ENCODE measurements around the gene EDRF1.

DNA sequence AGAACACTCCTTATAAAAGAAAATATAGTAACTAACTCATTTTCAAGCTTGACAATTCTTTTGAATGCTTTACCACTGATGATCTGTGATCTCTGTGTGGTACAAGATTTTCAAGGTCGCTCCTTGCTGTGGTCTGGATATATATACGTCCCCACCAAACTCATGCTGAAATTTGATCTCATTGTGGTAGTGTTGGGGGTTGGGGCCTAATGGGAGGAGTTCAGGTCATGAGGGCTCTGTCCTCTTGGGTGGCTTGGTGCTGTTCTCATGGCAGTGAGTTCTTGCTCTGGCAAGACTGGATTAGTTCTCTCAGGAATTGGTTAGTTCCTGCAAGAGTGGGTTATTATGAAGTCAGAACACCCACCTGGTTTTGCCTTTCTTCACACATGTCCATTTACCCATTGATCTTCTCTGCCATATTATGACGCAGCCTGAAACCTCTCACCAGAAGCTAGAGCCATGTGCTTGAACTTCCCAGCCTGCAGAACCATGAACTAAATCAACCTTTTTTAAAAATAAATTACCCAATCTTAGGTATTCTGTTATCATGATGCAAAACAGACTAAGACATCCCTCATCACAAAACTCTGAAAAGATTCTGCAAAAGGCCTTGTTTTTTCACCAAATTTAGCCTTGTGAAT lies 8.3 kb upstream of the EDRF1 start:
- TF ChIP-seq, protein P1, sequence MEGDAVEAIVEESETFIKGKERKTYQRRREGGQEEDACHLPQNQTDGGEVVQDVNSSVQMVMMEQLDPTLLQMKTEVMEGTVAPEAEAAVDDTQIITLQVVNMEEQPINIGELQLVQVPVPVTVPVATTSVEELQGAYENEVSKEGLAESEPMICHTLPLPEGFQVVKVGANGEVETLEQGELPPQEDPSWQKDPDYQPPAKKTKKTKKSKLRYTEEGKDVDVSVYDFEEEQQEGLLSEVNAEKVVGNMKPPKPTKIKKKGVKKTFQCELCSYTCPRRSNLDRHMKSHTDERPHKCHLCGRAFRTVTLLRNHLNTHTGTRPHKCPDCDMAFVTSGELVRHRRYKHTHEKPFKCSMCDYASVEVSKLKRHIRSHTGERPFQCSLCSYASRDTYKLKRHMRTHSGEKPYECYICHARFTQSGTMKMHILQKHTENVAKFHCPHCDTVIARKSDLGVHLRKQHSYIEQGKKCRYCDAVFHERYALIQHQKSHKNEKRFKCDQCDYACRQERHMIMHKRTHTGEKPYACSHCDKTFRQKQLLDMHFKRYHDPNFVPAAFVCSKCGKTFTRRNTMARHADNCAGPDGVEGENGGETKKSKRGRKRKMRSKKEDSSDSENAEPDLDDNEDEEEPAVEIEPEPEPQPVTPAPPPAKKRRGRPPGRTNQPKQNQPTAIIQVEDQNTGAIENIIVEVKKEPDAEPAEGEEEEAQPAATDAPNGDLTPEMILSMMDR (IDR thresholded peaks at IDR 0.05), result no peak
- no peak for TF ChIP-seq POLR2A (IDR thresholded peaks at IDR 0.05)

Data from testis (tissue), 2 donors.